Gastroesophageal sphincter (tissue), 3 donors: ENCODE measurements around the gene F2RL2.
"Not testable (repeated sequence)": the region's sequence is repeated elsewhere in the genome, so short reads cannot be mapped to it uniquely, and the experiment has no call there.

ENCODE experiments used
- POLR2A ChIP-seq, 2 donors: fragments of 450-650 bp; IDR thresholded peaks; one replicate each; pipeline ENCODE4 v1.6.1; 2017; ENCODE audit warnings: antibody characterized with exemption in 2 of 2, mild to moderate bottlenecking in 2 of 2, moderate library complexity in 1 of 2
- POLR2AphosphoS5 ChIP-seq: sonication (generic); formaldehyde crosslinking; IDR thresholded peaks from one replicate; pipeline ENCODE4 v1.6.1; 2017; ENCODE audit warnings: antibody characterized with exemption
- TF ChIP-seq, protein P1 (sequence below), 4 experiments: fragments of 200-600 bp in 2 of 4; fragments of 450-650 bp in 2 of 4; sonication (generic) in 1 of 4; IDR thresholded peaks; one replicate each; pipeline ENCODE4 v1.5.1; 2017 to 2019; ENCODE audit warnings: antibody characterized with exemption in 4 of 4, mild to moderate bottlenecking in 2 of 4, moderate library complexity in 2 of 4

DNA sequence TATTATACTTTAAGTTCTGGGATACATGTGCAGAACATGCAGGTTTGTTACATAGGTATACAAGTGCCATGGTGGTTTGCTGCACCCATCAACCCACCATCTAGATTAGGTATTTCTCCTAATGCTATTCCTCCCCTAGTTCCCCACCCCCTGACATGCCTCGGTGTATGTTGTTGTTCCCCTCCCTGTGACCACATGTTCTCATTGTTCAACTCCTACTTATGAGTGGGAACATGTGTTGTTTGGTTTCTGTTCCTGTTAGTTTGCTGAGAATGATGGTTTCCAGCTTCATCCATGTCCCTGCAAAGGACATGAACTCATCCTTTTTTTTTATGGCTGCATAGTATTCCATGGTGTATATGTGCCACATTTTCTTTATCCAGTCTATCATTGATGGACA, 19.2 kb downstream of the F2RL2 start:
- not testable (repeated sequence) for TF ChIP-seq POLR2AphosphoS5; POLR2A (IDR thresholded peaks at IDR 0.05)
- TF ChIP-seq, protein P1, sequence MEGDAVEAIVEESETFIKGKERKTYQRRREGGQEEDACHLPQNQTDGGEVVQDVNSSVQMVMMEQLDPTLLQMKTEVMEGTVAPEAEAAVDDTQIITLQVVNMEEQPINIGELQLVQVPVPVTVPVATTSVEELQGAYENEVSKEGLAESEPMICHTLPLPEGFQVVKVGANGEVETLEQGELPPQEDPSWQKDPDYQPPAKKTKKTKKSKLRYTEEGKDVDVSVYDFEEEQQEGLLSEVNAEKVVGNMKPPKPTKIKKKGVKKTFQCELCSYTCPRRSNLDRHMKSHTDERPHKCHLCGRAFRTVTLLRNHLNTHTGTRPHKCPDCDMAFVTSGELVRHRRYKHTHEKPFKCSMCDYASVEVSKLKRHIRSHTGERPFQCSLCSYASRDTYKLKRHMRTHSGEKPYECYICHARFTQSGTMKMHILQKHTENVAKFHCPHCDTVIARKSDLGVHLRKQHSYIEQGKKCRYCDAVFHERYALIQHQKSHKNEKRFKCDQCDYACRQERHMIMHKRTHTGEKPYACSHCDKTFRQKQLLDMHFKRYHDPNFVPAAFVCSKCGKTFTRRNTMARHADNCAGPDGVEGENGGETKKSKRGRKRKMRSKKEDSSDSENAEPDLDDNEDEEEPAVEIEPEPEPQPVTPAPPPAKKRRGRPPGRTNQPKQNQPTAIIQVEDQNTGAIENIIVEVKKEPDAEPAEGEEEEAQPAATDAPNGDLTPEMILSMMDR (IDR thresholded peaks at IDR 0.05) = not testable (repeated sequence)
